ENCODE data around the gene DENND10. TPM values are rescaled to one million over a fixed set of nuclear protein-coding genes. Genes with fewer than 3 reads are reported as not detected.

The DENND10 gene
- total RNA-seq, 1 experiment from 2014 or later: 27.2 TPM

DNA sequence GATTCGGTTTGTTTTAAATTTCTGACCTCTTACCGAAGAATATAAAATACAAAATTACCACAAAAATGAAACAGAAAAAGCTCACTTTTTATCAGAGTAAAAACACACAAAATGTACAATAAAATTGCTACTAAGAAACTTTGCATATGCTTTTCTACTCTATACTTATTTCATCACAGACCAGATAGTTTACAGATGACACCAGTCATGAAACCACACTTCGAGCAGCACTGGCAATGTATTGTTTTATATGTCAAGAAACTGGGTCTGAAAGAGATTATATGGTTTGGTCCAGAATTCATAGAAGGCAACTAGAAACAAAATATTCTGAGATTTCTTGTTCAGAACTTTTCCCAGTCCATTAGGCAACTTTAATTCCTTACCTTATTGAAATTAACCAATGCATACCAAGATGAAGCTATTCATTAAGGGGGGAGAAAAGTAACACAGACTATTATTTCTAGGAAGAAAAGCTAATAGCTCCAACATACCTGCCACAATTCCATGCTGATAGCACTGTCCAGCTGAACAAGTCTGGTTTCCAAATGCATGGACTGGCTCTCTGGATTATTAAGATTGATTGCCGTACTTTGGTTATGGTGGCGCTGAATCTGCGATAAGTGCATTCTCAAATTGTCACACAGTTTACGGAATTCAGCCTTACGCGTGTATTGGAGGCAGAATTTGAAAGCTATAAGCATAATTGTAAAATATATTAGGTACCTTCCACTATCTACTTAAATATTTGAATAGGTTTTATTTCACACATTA lies 33.3 kb upstream of the DENND10 start:
- Mint-ChIP-seq H3K27ac (ENCODE audit: low read depth, unreplicated experiment) (no peak overlapping the region), H3K9me3 (ENCODE audit: unreplicated experiment) (no peaks in the 10 kb centered on the region), H3K4me1 (ENCODE audit: insufficient read depth, unreplicated experiment) (peaks cover 7% of the 10 kb centered on the region), H3K4me3 (ENCODE audit: unreplicated experiment) (no peak overlapping the region), H3K27me3 (ENCODE audit: insufficient read depth, unreplicated experiment) (no peaks in the 10 kb centered on the region), H3K36me3 (ENCODE audit: insufficient read depth, unreplicated experiment) (peaks cover 100% of the 10 kb centered on the region)
- TF ChIP-seq, protein P1, sequence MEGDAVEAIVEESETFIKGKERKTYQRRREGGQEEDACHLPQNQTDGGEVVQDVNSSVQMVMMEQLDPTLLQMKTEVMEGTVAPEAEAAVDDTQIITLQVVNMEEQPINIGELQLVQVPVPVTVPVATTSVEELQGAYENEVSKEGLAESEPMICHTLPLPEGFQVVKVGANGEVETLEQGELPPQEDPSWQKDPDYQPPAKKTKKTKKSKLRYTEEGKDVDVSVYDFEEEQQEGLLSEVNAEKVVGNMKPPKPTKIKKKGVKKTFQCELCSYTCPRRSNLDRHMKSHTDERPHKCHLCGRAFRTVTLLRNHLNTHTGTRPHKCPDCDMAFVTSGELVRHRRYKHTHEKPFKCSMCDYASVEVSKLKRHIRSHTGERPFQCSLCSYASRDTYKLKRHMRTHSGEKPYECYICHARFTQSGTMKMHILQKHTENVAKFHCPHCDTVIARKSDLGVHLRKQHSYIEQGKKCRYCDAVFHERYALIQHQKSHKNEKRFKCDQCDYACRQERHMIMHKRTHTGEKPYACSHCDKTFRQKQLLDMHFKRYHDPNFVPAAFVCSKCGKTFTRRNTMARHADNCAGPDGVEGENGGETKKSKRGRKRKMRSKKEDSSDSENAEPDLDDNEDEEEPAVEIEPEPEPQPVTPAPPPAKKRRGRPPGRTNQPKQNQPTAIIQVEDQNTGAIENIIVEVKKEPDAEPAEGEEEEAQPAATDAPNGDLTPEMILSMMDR (IDR thresholded peaks at IDR 0.05; ENCODE audit: unreplicated experiment): no peak
- intact Hi-C loops (cut with micrococcal nuclease): no loop called here
- POLR2A ChIA-PET: interaction anchor here (0.5 to 1.3 kb wide), 4 partner anchors 10 to 317 kb away, joined by 3 read pairs; partner anchors contain the start of gene EIF3A
- no TSS peak for BruUV-seq (replicated peaks)
- CTCF ChIA-PET: no interaction called here
- no peak for DNase-seq (ENCODE audit: unreplicated experiment)

DNA sequence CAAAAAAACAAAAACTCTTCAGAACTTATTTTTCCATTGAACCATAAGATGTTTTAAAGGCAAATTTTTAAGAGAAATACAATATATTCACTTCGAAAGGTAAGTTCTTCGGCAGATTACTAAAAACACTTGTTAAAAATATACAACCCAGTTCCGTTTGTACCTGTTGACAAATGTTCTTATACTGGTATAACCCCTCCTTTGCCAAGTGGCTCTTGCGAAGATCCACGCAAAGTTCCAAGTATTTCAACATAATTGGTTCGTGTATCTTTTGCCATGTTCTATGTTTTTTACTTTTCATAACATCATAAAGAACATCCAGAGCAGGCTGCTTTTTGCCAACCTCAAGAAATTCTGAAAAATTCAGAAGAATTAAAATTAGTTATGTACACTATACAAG lies 30.3 kb upstream of the DENND10 start:
- peaks cover 80% of the 10 kb centered on the region for H3K36me3 Mint-ChIP-seq (ENCODE audit: insufficient read depth, unreplicated experiment)

DNA sequence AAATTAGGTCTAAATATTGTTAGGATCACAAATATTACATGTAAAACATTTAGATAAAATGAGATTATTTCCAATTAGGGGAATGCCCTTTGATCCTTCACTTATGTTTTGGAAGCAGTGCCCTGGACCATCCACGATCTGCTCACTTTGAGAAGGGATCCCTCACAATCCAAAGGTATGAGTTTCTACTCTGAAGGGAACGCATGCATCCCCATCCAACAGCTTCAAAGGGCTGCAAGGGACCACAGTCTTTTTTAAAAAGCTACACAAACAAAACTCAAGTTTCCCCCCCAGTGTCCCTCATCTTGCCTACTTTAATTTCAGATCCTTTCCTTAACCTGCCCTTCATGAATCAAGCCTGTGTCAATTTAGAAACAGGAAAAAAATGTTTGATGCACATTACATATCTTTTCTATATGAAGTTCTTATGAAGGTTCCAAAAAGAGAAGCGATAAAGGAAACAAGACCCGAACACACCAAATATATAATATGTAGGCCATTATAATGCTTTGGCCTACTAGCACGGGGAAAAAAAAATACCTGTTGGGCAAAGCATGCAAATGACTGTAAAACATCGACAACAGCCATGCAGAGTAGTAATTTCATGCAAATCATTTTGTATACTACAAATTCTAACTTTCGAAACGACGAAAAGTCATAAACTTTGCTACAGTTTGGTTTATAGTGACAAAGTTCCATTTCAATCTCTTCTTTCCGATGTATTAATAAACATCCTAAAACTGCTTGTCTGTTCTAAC lies 25.3 kb upstream of the DENND10 start:
- H3K36me3 Mint-ChIP-seq (ENCODE audit: insufficient read depth, unreplicated experiment): peaks cover 52% of the 10 kb centered on the region
- peaks cover 12% of the 10 kb centered on the region for H3K4me1 Mint-ChIP-seq (ENCODE audit: insufficient read depth, unreplicated experiment)
- CTCF ChIA-PET: no interaction called here
- peak overlapping the region; percentile 100 for H3K4me3 Mint-ChIP-seq (ENCODE audit: unreplicated experiment)
- POLR2A ChIA-PET: interaction anchor here (0.6 to 7.0 kb wide), 15 partner anchors 19 to 289 kb away, joined by 3 to 126 read pairs (median 5); partner anchors contain the start of genes DENND10, NANOS1 and SFXN4
- intact Hi-C loops (cut with micrococcal nuclease): loop anchor here (5.0 kb wide), 1 partner anchor 46 kb away; no protein-coding TSS in a partner anchor
- TF ChIP-seq, protein P1 (IDR thresholded peaks at IDR 0.05; ENCODE audit: unreplicated experiment): no peak
- peak overlapping the region; percentile 94 for H3K27ac Mint-ChIP-seq (ENCODE audit: low read depth, unreplicated experiment)
- no peak for DNase-seq (ENCODE audit: unreplicated experiment)
- BruUV-seq (replicated peaks): no TSS peak
- no peaks in the 10 kb centered on the region for H3K9me3 Mint-ChIP-seq (ENCODE audit: unreplicated experiment)
- H3K27me3 Mint-ChIP-seq (ENCODE audit: insufficient read depth, unreplicated experiment): no peaks in the 10 kb centered on the region

More for the DNA sequence above, 30.3 kb upstream of the DENND10 start:
- ChIA-PET POLR2A (interaction anchor here (1.2 to 1.3 kb wide), 2 partner anchors 10 to 42 kb away, joined by 3 read pairs; no protein-coding TSS in a partner anchor), CTCF (interaction anchor here (0.7 kb wide), 1 partner anchor 283 kb away, joined by 3 read pairs; no protein-coding TSS in a partner anchor)
- Mint-ChIP-seq H3K4me3 (ENCODE audit: unreplicated experiment) (no peak overlapping the region), H3K9me3 (ENCODE audit: unreplicated experiment) (no peaks in the 10 kb centered on the region), H3K27ac (ENCODE audit: low read depth, unreplicated experiment) (no peak overlapping the region), H3K4me1 (ENCODE audit: insufficient read depth, unreplicated experiment) (peaks cover 12% of the 10 kb centered on the region), H3K27me3 (ENCODE audit: insufficient read depth, unreplicated experiment) (no peaks in the 10 kb centered on the region)
- intact Hi-C loops (cut with micrococcal nuclease): no loop called here
- DNase-seq (ENCODE audit: unreplicated experiment): no peak
- TF ChIP-seq, protein P1 (IDR thresholded peaks at IDR 0.05; ENCODE audit: unreplicated experiment): no peak
- no TSS peak for BruUV-seq (replicated peaks)

All from MCF 10A (cell line).